Stimulated activated CD4-positive, alpha-beta T cell treated with anti-CD3 and anti-CD28 coated beads, Interleukin-15, amount 100 ng/mL, for 48 hours (primary cell): ENCODE measurements around the gene NFIC.
"Not testable (repeated sequence)": the region's sequence is repeated elsewhere in the genome, so short reads cannot be mapped to it uniquely, and the experiment has no call there.

Experiments
- DNase-seq, 2 donors: peaks; one replicate each; pipeline ENCODE4 v3.0.0-alpha.2; 2020; ENCODE audit warnings: low read depth in 2 of 2

The NFIC gene

DNA sequence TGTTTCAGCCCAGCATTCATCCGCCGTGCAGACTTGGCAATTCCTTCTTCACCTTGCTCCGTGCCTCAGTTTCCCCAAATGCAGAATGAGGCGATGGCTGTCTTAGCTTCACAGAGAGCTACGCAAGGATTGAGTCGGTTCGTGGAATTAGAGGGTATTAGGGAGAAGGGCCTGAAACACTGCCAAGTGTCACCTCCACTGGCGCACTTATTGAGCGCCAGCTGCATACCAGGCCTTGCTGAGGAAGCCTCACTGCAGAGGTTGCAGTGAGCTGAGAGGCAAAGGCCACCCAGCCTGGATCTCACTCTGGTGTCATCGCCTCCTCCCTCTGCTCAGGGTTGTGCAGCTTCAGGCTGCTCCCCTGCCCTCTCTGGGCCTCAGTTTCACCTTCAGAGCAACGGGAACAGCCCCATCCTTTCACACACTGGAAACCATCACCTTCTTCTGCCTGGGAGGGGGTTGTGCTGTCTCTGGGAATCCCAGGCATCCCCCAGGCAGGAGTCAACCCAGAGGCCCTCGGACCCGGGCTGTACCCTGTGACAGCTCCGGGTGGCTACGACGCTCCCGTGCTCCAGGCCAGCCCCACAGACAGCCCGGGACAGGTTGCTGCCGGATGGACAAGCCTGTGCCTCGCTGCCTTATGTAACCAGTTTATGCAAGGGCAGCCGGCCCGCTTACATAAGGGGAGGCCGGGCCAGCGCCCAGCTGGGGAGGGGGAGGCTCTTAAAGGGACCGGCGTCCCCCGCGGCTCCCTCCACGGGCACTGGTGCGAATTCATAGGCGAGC, 31.9 kb downstream of the NFIC start:
- no peak for DNase-seq

GRCh38 chr19:3398900-3399278, 32.5 kb downstream of the NFIC start:
- DNase-seq: no peak

DNA sequence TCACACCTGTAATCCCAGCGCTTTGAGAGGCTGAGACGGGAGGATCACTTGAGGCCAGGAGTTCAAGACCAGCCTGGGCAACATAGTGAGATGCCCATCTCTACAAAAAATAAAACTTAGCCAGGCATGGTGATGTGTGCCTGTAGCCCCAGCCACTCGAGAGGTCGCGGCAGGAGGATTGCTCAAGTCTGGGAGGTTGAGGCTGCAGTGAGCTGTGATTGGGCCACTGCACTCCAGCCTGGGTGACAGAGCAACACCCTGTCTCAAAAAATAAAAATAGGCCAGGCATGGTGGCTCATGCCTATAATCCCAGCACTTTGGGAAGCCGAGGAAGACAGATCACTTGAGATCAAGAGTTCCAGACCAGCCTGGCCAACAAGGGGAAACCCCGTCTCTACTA, 32.9 kb downstream of the NFIC start:
- DNase-seq: not testable (repeated sequence)

- DNase-seq: no peak
Observed at GRCh38 chr19:3401004-3401768, 34.8 kb downstream of the NFIC start.

DNA sequence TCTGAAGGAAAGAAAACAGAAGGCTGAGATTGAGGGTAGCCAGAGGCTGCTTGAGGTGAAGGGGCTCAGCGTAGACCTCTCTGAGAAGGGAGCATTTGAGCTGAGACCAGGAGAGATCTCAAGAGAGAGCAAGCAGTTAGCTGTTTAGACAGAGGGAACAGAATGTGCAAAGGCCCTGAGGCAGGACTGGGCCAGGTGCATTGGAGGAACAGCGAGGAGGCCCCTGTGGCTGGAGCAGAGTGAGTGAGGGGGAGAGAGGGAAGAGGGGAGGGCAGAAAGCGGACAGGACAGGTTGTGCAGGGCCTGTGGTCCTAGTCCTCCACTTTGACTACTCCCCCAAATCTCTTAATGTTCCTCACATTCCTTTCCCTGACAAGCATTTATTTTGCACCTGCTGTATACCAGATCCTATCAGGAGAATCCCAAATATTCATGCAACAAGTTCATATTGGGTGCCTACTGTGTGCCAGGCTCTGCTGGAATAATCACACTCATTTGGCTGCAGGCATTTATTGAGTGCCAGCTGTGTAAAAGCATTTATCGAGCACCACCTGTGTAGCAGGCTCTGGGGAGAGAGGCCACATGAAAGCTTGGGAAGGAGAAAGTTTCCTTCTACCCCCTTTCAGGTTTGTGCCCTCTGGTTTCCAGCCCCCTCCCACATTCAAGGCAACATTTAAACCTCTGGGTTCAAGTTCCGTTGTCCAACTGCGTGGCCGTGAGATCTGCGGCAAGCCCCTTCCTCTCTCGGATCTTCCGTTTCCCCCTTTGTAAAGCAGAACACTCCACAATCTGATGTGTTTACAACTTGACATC, 36.5 kb downstream of the NFIC start:
- no peak for DNase-seq

DNA sequence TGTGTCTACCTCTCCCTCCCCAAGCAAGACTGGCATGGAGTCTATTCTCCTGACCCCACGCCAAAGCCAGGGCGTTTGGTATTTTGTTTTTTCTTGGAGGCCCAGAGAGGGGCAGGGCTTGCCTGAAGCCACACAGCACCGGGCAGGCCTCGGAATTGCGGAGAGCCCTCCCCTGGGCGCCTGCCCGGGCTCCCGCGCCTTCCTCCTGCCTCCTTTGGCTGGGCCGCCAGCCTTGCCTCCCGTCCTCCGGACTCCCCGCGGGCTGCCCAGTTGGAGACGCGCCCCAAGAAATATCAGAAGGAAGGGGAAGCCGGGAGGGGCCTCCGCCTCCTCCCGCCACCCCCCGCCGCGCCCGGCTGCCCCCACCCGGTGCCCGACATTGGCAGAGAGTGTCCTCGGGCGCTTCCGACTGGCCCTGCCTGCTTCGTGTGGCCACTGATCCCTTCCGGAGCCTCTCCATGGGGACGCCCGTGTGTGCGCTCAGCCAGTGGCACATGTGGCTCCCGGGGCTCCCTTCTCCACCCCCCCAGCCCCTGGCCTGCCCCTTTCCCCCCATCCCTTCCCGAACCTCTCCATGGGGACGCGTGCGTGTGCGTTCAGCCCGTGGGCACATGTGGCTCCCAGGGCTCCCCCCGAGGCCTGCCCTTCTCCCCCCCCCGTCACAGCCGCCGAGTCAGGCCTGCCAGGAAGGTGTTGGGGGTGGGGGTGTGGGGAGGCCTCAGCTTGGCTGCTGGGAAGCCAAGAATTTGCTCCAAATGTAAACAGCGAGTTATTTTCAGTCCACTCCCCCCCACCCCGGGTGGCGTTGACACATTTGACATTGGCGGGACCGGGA, 37.3 kb downstream of the NFIC start:
- no peak for DNase-seq

DNA sequence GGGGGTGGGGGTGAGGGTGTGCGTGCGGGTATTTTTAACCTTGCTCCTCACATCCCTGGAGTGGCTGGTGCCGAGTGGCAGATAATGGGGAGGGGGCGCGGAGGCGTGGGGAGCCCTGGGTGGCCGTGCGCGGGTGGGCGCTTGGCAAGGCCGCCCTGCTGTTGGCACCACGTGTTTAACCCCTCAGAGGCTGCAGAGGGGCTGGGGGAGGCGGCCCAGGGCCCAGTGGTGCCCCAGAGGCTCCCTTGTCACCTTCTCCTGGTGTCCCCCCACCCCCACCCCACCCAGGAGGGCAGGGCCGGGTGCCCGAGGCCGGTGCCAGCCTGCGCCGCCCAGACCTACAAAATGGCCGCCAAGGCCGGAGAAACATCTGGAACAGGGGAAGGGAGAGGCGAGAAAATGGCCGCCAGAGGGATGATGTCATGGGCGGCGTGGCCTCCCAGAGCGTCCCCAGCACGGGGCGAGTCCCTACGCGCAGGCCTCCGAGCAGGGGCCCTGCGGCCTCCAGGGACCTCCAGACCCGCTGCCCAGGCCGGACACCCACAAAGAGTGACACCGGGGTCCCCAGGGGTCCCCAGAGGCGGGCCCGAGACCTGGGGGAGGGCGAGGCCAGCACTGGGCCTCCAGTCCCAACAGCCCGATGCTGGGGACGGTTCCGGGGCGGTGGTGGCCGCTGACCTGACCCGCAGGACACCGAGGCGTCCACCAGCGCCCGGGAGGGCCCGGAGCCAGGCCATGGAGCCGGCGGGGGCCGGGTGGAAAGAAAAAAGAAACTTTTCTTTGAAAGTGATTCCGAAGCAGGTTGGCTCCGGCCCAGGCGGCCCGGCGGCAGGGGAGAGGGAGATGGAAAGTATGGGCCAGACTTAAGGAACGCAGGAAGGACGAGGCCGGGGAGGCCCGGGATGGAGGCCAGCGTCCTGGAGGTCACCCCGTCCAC, 38.2 kb downstream of the NFIC start:
- no peak for DNase-seq

- no peak for DNase-seq
Observed at GRCh38 chr19:3405261-3405653, 38.9 kb downstream of the NFIC start.

GRCh38 chr19:3406571-3407111, 40.3 kb downstream of the NFIC start:
- no peak for DNase-seq

- no peak for DNase-seq
Observed at GRCh38 chr19:3407556-3408516, 41.5 kb downstream of the NFIC start.

DNA sequence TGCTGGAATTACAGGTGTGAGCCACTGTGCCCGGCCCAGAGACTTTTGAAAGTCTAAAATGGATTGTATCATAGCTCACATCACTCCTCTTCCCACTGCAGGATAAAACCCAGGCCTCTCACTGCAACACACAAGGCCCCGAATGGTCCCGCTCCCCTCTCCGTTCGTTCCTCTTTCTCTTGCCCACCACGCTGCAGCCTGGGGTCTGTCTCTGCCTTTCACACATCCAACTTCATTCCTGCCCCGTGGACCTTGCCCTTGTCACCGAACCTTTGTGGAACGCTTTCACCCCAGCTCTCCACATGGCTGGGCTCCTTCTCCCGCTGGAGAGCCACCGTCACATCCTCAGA, 42.6 kb downstream of the NFIC start:
- no peak for DNase-seq

- no peak for DNase-seq
Observed at GRCh38 chr19:3409346-3410064, 43.1 kb downstream of the NFIC start.

DNA sequence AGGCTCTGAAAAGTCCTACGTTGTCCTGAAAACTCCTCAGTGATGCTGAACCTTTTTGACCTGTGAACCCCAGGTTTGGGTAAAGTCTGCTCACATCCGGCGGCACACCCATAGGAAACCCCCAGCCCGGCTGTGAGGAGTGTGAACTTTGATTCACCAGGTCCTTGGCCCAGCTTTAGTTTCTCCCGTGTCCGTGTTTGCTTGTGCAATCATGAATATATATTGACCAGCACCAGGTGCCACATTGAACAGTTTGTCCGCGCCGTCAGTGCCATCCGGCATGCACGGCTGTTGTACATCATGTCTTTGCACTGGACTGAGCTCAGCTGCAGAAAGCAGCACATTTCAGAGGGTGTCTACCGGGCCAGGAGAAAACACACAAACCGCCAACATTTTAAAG, 45.3 kb downstream of the NFIC start:
- no peak for DNase-seq

DNA sequence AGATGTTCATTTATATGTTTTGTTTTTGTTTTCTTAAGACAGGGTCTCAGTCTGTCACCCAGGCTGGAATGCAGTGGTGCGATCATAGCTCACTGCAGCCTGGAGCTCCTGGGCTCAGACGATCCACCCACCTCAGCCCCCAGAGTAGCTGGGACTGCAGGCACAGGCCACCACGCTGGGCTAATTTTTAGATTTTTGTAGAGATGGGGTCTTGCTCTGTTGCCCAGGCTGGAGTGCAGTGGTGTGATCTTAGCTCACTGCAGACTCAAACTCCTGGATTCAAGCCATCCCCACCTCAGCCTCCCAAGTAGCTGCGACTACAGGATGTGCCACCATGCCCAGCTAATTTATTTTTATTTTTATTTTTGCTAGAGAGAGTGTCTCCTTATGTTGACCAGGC, 45.7 kb downstream of the NFIC start:
- no peak for DNase-seq

DNA sequence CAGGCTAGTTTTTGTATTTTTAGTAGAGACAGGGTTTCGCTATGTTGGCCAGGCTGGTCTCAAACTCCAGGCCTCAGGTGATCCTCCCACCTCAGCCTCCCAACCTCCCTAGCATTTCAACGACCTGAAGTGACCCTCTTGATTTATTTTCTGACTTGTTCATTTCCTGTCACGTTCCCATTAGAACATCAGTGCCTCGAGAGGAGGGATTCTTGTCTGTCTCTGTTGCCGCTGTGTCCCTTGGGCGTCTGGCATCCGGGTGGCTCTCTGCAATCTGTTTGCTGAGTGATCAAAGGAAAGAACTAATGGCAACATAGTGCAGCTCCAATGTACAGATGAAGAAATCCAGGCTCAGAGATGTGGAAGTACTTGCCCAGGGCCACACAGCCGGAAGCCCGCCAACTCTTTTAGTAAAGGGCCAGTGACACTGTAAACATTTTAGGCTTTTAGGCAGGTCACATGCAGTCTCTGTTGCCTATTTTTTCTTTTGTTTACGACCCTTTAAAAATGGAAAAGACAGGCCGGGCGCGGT, 47.5 kb downstream of the NFIC start:
- DNase-seq: no peak

GRCh38 chr19:3415695-3416094, 49.3 kb downstream of the NFIC start:
- no peak for DNase-seq

- DNase-seq: no peak
Observed at GRCh38 chr19:3420244-3420755, 53.9 kb downstream of the NFIC start.
